A549 treated with ZK216348 at 1 μM for 4 hours (cell line): Measurements from ENCODE around the gene PGM2L1. TPM values are rescaled to one million over a fixed set of nuclear protein-coding genes. Genes with fewer than 3 reads are reported as not detected.

ENCODE experiments used
- total RNA-seq: library from RNA; stranded (reverse); fragments of 200-300 nt; extraction: Qiagen RNA extraction; gene quantifications from 5 replicates; pipeline ENCODE4 v1.2.3, GENCODE V29; 2022; ENCODE audit warnings: low read depth

The PGM2L1 gene
- 6.7 to 20.1 TPM (median 15.4 TPM) in 5 replicates for total RNA-seq

GRCh38 chr11:74398244-74399159 lies at the start of gene PGM2L1:
PGM2L1 (minus strand) TSS chr11:74398433; CDS start chr11:74398161, 272 bp downstream.

GRCh38 chr11:74311352-74311926 lies 86.8 kb downstream of the PGM2L1 start, which contains the start of gene P4HA3:
P4HA3 (minus strand) TSS chr11:74311640; CDS start chr11:74311611, 29 bp downstream.

Other genes with a start within 250 kb of the PGM2L1 start
- 14.1 to 20.4 TPM (median 19.7 TPM) in 5 replicates for gene C2CD3, start 227.4 kb downstream of the PGM2L1 start, total RNA-seq
- gene PPME1, start 227.1 kb downstream of the PGM2L1 start, total RNA-seq: 48.8 to 58.4 TPM (median 56.7 TPM) in 5 replicates
- gene P4HA3, start 86.8 kb downstream of the PGM2L1 start, total RNA-seq: 37.2 to 64.7 TPM (median 49.8 TPM) in 5 replicates
- not detected in 5 replicates for gene KCNE3, start 69.1 kb upstream of the PGM2L1 start, total RNA-seq
- 1.2 to 3.2 TPM (median 3.0 TPM) in 5 replicates for gene LIPT2, start 95.3 kb upstream of the PGM2L1 start, total RNA-seq
- gene POLD3, start 194.1 kb upstream of the PGM2L1 start, total RNA-seq: 13.3 to 23.1 TPM (median 18.2 TPM) in 5 replicates